BJ (cell line): ENCODE measurements around the gene FBXW11. TPM values are rescaled to one million over a fixed set of nuclear protein-coding genes. Genes with fewer than 3 reads are reported as not detected.

Source experiments
- CTCF ChIA-PET: fragments of 350-600 bp; formaldehyde crosslinking; extraction: SDS; loops from one replicate; lab custom pipeline; 2021; ENCODE audit warnings: antibody characterized with exemption, inconsistent platforms; lab: Yijun Ruan, JAX
- POLR2A ChIA-PET: fragments of 300-600 bp; sonication (Branson Sonifier 250); formaldehyde crosslinking; extraction: SDS; loops from one replicate; lab custom pipeline; 2021; ENCODE audit warnings: antibody characterized with exemption; lab: Charles Lee
- DNase-seq: peaks from one replicate; pipeline ENCODE4 v3.0.0-alpha.2; 2011; ENCODE audit warnings: low read depth
- H3K27me3 ChIP-seq: 2 replicates; pipeline ENCODE4 v1.6.0; 2011; ENCODE audit warnings: low read length; ENCODE audit not compliant: control insufficient read depth, insufficient read depth
- H3K36me3 ChIP-seq: 2 replicates; pipeline ENCODE4 v1.5.1; 2011; ENCODE audit warnings: low read length; ENCODE audit not compliant: control insufficient read depth, insufficient read depth
- H3K4me3 ChIP-seq: 2 replicates; pipeline ENCODE4 v1.5.1; 2011; ENCODE audit warnings: low read depth, mild to moderate bottlenecking, control low read depth, low read length
- polyA plus RNA-seq: library from polyadenylated mRNA; depleted of rRNA; stranded (reverse); fragments of >200 nt; gene quantifications from 2 replicates; pipeline ENCODE4 v1.2.3, GENCODE V29; 2011
- TF ChIP-seq, protein P1 (sequence below): IDR thresholded peaks from 2 replicates; pipeline ENCODE4 v1.5.1; 2011; ENCODE audit warnings: low read depth, mild to moderate bottlenecking, control low read depth, inconsistent platforms, low read length, moderate library complexity; ENCODE audit not compliant: insufficient read depth

The FBXW11 gene
- polyA plus RNA-seq, 1 experiment, result 55.5 TPM

DNA sequence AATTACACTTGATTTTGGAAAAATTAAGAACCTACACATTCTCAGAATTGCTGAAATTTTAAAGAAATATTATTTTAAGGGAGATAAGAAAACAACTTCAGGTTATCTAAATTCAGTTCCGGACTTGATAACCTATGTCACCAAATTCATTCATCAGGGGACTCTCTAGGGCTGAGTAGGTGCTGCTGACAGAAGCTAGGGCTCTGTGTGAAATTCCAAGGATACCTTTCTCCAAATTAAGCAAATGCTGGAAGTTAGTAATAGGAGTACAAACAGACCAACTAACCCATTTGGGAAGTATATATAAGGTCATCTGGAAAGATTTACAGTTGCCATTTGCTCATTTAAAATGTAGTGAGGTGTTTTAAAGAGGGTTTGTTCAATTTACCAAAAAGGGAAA is 136.5 kb downstream of the FBXW11 start:
- Histone ChIP-seq H3K27me3 (no peaks in the 10 kb centered on the region), H3K36me3 (peaks cover 4% of the 10 kb centered on the region), H3K4me3 (no peak overlapping the region)
- TF ChIP-seq, protein P1, sequence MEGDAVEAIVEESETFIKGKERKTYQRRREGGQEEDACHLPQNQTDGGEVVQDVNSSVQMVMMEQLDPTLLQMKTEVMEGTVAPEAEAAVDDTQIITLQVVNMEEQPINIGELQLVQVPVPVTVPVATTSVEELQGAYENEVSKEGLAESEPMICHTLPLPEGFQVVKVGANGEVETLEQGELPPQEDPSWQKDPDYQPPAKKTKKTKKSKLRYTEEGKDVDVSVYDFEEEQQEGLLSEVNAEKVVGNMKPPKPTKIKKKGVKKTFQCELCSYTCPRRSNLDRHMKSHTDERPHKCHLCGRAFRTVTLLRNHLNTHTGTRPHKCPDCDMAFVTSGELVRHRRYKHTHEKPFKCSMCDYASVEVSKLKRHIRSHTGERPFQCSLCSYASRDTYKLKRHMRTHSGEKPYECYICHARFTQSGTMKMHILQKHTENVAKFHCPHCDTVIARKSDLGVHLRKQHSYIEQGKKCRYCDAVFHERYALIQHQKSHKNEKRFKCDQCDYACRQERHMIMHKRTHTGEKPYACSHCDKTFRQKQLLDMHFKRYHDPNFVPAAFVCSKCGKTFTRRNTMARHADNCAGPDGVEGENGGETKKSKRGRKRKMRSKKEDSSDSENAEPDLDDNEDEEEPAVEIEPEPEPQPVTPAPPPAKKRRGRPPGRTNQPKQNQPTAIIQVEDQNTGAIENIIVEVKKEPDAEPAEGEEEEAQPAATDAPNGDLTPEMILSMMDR, result no peak
- ChIA-PET CTCF (no interaction called here), POLR2A (interaction anchor here (0.7 kb wide), 1 partner anchor 327 kb away, joined by 3 read pairs; no protein-coding TSS in a partner anchor)
- DNase-seq, result no peak

DNA sequence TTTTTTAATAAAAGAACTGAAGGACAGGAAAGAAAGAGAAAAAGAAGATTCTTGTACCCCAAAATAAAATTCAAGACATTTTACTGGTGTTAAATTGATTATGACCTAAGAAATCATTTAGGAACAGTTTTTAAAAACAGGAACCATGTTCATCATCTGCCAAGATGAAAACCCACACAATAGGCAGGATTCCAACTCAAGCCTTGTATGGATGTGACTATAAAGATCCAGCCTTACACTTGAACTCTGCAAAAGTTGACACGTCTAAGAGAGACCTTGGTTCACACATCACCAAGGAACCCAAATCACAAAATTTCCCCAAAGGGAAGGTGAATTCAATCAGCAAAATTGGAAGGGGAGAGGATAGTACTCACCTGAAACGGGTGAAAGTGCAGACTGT is 138.2 kb downstream of the FBXW11 start:
- no peaks in the 10 kb centered on the region for H3K27me3 ChIP-seq
- no peak for DNase-seq
- H3K4me3 ChIP-seq, result no peak overlapping the region
- TF ChIP-seq, protein P1, result no peak
- ChIA-PET CTCF (no interaction called here), POLR2A (no interaction called here)
- peaks cover 4% of the 10 kb centered on the region for H3K36me3 ChIP-seq

DNA sequence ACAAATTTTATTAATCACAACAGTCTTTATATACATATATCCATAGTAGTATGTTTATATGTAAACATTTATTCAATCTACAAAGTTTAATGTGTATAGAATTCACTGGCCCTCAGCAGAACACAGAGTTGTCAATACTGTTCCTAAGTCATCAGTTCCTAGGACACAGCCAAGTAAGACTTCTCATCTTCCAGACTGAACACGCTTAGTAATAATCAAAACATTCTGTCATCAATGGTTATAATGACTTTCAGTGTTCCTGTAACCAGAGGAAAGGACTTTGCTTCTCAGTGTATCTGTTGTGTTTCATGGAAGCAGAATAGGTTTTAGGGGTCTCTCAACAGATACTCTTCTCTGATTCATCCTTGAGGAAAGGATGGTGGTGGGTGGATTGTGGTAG is 138.7 kb downstream of the FBXW11 start:
- H3K36me3 ChIP-seq, result peaks cover 4% of the 10 kb centered on the region
- H3K4me3 ChIP-seq, result no peak overlapping the region
- TF ChIP-seq, protein P1, result no peak
- ChIA-PET CTCF (no interaction called here), POLR2A (no interaction called here)
- no peaks in the 10 kb centered on the region for H3K27me3 ChIP-seq
- no peak for DNase-seq

DNA sequence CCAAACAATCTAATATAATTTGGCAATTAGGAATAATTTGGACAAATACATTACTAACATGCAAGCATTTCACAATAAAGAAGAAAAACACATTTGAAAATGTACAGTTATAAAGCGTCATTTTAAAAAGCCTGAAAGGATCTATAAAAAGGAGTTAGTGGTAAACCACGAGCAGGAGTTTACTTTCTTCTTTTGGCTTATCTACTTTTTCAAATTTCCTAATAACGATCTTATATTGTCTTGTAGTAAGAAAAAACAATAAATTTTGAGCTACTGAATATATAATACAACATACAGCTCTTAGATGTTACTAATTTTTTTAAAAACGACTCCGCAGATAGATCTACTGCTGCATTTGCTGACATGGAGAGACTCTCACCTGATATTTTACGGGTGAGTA is 141.0 kb downstream of the FBXW11 start:
- ChIA-PET POLR2A (no interaction called here), CTCF (interaction anchor here (0.6 kb wide), 1 partner anchor 446 kb away, joined by 3 read pairs; the partner anchor contains the start of gene FGF18)
- no peak overlapping the region for H3K4me3 ChIP-seq
- no peak for DNase-seq
- peaks cover 7% of the 10 kb centered on the region for H3K36me3 ChIP-seq
- TF ChIP-seq, protein P1, result no peak
- H3K27me3 ChIP-seq, result no peaks in the 10 kb centered on the region

- DNase-seq, result peak; percentile 19
- CTCF ChIA-PET, result interaction anchor here (0.7 kb wide), 1 partner anchor 50 kb away, joined by 3 read pairs; no protein-coding TSS in a partner anchor
Observed at GRCh38 chr5:171863935-171864334, 142.5 kb downstream of the FBXW11 start.

More at GRCh38 chr5:171863935-171864334, 142.5 kb downstream of the FBXW11 start:
- Histone ChIP-seq H3K36me3 (peaks cover 5% of the 10 kb centered on the region), H3K4me3 (no peak overlapping the region), H3K27me3 (no peaks in the 10 kb centered on the region)
- POLR2A ChIA-PET, result no interaction called here
- TF ChIP-seq, protein P1, result no peak
